ENCODE data around the gene ADAMTSL3. TPM values are rescaled to one million over a fixed set of nuclear protein-coding genes. Genes with fewer than 3 reads are reported as not detected.

Gene ADAMTSL3
- total RNA-seq, 4 donors from 2014 or later = 3.1 to 48.2 (median 24.6) TPM

- Histone ChIP-seq H3K36me3 (no peaks in the 10 kb centered on the region), H3K27me3 (no peaks in the 10 kb centered on the region), H3K4me3 (no peak overlapping the region), H3K9me3 (no peaks in the 10 kb centered on the region), H3K4me1 (no peaks in the 10 kb centered on the region), H3K27ac (no peak overlapping the region)
- TF ChIP-seq POLR2A (IDR thresholded peaks at IDR 0.05) = no peak
- TF ChIP-seq CTCF (IDR thresholded peaks at IDR 0.05) = no peak
- no peak for DNase-seq
- intact Hi-C loops (cut with DNase I; ENCODE audit: low total_unique reads) = no loop called here
Observed at GRCh38 chr15:83973816-83974215, 319.9 kb downstream of the ADAMTSL3 start.

- intact Hi-C loops (cut with DNase I; ENCODE audit: low total_unique reads) = no loop called here
- H3K36me3 ChIP-seq = no peaks in the 10 kb centered on the region
- H3K9me3 ChIP-seq = no peaks in the 10 kb centered on the region
- no peak overlapping the region for H3K4me3 ChIP-seq
- no peaks in the 10 kb centered on the region for H3K27me3 ChIP-seq
- DNase-seq = no peak
- no peaks in the 10 kb centered on the region for H3K4me1 ChIP-seq
- no peak for TF ChIP-seq POLR2A (IDR thresholded peaks at IDR 0.05)
- no peak for TF ChIP-seq CTCF (IDR thresholded peaks at IDR 0.05)
- H3K27ac ChIP-seq = no peak overlapping the region
Observed at GRCh38 chr15:83977992-83978391, 324.1 kb downstream of the ADAMTSL3 start.

- Histone ChIP-seq H3K4me3 (no peak overlapping the region), H3K9me3 (no peaks in the 10 kb centered on the region), H3K27me3 (no peaks in the 10 kb centered on the region), H3K36me3 (no peaks in the 10 kb centered on the region), H3K4me1 (no peaks in the 10 kb centered on the region), H3K27ac (no peak overlapping the region)
- no peak for DNase-seq
- no peak for TF ChIP-seq POLR2A (IDR thresholded peaks at IDR 0.05)
- TF ChIP-seq CTCF (IDR thresholded peaks at IDR 0.05) = no peak
- intact Hi-C loops (cut with DNase I; ENCODE audit: low total_unique reads) = no loop called here
Observed at GRCh38 chr15:83978588-83978987, 324.7 kb downstream of the ADAMTSL3 start.

GRCh38 chr15:83980637-83981036 is 326.7 kb downstream of the ADAMTSL3 start:
- TF ChIP-seq POLR2A (IDR thresholded peaks at IDR 0.05) = no peak
- no peak for TF ChIP-seq CTCF (IDR thresholded peaks at IDR 0.05)
- DNase-seq = no peak
- H3K27me3 ChIP-seq = no peaks in the 10 kb centered on the region
- no peak overlapping the region for H3K27ac ChIP-seq
- no peaks in the 10 kb centered on the region for H3K36me3 ChIP-seq
- no peaks in the 10 kb centered on the region for H3K9me3 ChIP-seq
- intact Hi-C loops (cut with DNase I; ENCODE audit: low total_unique reads) = no loop called here
- no peaks in the 10 kb centered on the region for H3K4me1 ChIP-seq
- no peak overlapping the region for H3K4me3 ChIP-seq

GRCh38 chr15:83982748-83983147 is 328.8 kb downstream of the ADAMTSL3 start:
- DNase-seq = no peak
- H3K4me1 ChIP-seq = no peaks in the 10 kb centered on the region
- H3K36me3 ChIP-seq = no peaks in the 10 kb centered on the region
- no peak overlapping the region for H3K27ac ChIP-seq
- H3K27me3 ChIP-seq = no peaks in the 10 kb centered on the region
- TF ChIP-seq POLR2A (IDR thresholded peaks at IDR 0.05) (no peak), CTCF (IDR thresholded peaks at IDR 0.05) (no peak)
- intact Hi-C loops (cut with DNase I; ENCODE audit: low total_unique reads) = no loop called here
- no peaks in the 10 kb centered on the region for H3K9me3 ChIP-seq
- H3K4me3 ChIP-seq = no peak overlapping the region
